ENCODE results near the gene GCLC. TPM values are rescaled to one million over a fixed set of nuclear protein-coding genes. Genes with fewer than 3 reads are reported as not detected.
A peak's percentile ranks its signal among the peaks of the same experiment; 100 is the strongest.

Gene GCLC
- total and polyA plus RNA-seq, 9 of the 15 experiments (the other 6 are each of a cell fraction or from before 2014, with no cell fraction given): 3.9 to 20.0 (median 9.4) TPM

DNA sequence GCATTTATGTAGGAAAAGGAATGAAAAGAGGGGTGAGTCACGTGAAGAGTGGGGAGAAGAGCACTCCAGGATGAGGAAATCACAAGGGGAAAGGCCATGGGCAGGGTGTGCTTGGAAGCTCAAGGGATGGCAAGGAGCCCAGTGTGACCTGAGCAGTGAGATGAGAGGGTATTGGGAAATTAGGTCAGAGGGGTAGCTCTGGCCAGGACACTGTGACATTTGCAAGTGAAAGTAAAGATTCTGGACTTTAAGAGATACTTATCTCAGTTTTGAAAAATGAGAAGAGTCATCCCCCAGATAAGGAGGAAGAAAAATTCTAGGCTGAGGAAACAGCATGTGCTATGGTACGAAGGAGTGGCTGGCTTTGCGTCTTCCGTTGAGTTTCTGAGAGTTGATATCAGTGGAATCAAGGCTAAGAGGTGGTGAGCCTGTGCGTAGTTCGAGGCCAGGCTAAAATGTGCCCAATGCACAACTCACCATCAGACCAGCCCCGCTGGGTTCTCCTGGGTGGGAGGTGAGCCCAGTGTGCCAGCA is 79.9 kb downstream of the GCLC start (continued):
- TF ChIP-seq, protein P1, sequence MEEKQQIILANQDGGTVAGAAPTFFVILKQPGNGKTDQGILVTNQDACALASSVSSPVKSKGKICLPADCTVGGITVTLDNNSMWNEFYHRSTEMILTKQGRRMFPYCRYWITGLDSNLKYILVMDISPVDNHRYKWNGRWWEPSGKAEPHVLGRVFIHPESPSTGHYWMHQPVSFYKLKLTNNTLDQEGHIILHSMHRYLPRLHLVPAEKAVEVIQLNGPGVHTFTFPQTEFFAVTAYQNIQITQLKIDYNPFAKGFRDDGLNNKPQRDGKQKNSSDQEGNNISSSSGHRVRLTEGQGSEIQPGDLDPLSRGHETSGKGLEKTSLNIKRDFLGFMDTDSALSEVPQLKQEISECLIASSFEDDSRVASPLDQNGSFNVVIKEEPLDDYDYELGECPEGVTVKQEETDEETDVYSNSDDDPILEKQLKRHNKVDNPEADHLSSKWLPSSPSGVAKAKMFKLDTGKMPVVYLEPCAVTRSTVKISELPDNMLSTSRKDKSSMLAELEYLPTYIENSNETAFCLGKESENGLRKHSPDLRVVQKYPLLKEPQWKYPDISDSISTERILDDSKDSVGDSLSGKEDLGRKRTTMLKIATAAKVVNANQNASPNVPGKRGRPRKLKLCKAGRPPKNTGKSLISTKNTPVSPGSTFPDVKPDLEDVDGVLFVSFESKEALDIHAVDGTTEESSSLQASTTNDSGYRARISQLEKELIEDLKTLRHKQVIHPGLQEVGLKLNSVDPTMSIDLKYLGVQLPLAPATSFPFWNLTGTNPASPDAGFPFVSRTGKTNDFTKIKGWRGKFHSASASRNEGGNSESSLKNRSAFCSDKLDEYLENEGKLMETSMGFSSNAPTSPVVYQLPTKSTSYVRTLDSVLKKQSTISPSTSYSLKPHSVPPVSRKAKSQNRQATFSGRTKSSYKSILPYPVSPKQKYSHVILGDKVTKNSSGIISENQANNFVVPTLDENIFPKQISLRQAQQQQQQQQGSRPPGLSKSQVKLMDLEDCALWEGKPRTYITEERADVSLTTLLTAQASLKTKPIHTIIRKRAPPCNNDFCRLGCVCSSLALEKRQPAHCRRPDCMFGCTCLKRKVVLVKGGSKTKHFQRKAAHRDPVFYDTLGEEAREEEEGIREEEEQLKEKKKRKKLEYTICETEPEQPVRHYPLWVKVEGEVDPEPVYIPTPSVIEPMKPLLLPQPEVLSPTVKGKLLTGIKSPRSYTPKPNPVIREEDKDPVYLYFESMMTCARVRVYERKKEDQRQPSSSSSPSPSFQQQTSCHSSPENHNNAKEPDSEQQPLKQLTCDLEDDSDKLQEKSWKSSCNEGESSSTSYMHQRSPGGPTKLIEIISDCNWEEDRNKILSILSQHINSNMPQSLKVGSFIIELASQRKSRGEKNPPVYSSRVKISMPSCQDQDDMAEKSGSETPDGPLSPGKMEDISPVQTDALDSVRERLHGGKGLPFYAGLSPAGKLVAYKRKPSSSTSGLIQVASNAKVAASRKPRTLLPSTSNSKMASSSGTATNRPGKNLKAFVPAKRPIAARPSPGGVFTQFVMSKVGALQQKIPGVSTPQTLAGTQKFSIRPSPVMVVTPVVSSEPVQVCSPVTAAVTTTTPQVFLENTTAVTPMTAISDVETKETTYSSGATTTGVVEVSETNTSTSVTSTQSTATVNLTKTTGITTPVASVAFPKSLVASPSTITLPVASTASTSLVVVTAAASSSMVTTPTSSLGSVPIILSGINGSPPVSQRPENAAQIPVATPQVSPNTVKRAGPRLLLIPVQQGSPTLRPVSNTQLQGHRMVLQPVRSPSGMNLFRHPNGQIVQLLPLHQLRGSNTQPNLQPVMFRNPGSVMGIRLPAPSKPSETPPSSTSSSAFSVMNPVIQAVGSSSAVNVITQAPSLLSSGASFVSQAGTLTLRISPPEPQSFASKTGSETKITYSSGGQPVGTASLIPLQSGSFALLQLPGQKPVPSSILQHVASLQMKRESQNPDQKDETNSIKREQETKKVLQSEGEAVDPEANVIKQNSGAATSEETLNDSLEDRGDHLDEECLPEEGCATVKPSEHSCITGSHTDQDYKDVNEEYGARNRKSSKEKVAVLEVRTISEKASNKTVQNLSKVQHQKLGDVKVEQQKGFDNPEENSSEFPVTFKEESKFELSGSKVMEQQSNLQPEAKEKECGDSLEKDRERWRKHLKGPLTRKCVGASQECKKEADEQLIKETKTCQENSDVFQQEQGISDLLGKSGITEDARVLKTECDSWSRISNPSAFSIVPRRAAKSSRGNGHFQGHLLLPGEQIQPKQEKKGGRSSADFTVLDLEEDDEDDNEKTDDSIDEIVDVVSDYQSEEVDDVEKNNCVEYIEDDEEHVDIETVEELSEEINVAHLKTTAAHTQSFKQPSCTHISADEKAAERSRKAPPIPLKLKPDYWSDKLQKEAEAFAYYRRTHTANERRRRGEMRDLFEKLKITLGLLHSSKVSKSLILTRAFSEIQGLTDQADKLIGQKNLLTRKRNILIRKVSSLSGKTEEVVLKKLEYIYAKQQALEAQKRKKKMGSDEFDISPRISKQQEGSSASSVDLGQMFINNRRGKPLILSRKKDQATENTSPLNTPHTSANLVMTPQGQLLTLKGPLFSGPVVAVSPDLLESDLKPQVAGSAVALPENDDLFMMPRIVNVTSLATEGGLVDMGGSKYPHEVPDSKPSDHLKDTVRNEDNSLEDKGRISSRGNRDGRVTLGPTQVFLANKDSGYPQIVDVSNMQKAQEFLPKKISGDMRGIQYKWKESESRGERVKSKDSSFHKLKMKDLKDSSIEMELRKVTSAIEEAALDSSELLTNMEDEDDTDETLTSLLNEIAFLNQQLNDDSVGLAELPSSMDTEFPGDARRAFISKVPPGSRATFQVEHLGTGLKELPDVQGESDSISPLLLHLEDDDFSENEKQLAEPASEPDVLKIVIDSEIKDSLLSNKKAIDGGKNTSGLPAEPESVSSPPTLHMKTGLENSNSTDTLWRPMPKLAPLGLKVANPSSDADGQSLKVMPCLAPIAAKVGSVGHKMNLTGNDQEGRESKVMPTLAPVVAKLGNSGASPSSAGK (IDR thresholded peaks at IDR 0.05): peak; percentile 42
- TF ChIP-seq CEBPB (tag; IDR thresholded peaks at IDR 0.05) (peak; percentile 30; the same call in 1 of the 2 replicates), GABPA (tag; conservative IDR thresholded peaks at IDR 0.05; ENCODE audit: low read depth) (peak; percentile 33; the same call in 1 of the 2 replicates), HDGF (IDR thresholded peaks at IDR 0.05) (no peak), ZNF239 (CRISPR knock-in tag; IDR thresholded peaks at IDR 0.05) (0 out of 2 replicates have a peak, but pooled peaks have one; percentile 22), RNF2 (IDR thresholded peaks at IDR 0.05) (0 out of 2 replicates have a peak, but pooled peaks have one; percentile 27), BHLHE40 (IDR thresholded peaks at IDR 0.05; ENCODE audit: low read length) (peak; percentile 26; the same call in 1 of the 2 replicates), NR3C1 (CRISPR knock-in tag; IDR thresholded peaks at IDR 0.05) (no peak), ZNF699 (CRISPR knock-in tag; IDR thresholded peaks at IDR 0.05; ENCODE audit: insufficient replicate concordance) (no peak), SMARCE1 (IDR thresholded peaks at IDR 0.05) (peak; percentile 17; the same call in 1 of the 2 replicates), ESRRA (IDR thresholded peaks at IDR 0.05; ENCODE audit: borderline replicate concordance, low read depth) (peak; percentile 39; the same call in 1 of the 2 replicates)
- TF ChIP-seq, protein P2, sequence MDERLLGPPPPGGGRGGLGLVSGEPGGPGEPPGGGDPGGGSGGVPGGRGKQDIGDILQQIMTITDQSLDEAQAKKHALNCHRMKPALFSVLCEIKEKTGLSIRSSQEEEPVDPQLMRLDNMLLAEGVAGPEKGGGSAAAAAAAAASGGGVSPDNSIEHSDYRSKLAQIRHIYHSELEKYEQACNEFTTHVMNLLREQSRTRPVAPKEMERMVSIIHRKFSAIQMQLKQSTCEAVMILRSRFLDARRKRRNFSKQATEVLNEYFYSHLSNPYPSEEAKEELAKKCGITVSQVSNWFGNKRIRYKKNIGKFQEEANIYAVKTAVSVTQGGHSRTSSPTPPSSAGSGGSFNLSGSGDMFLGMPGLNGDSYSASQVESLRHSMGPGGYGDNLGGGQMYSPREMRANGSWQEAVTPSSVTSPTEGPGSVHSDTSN (CRISPR knock-in tag; IDR thresholded peaks at IDR 0.05; ENCODE audit: low read depth): no peak
- TF ChIP-seq, protein P2 (tag; conservative IDR thresholded peaks at IDR 0.05; ENCODE audit: low read depth): peak; percentile 72

Data from K562 (cell line).